ENCODE measurements around the gene FGF23. TPM values are rescaled to one million over a fixed set of nuclear protein-coding genes. Genes with fewer than 3 reads are reported as not detected.

The FGF23 gene
- total RNA-seq, 3 donors from 2014 or later (not counting 1 experiment from before 2014, with no cell fraction given) = not detected

DNA sequence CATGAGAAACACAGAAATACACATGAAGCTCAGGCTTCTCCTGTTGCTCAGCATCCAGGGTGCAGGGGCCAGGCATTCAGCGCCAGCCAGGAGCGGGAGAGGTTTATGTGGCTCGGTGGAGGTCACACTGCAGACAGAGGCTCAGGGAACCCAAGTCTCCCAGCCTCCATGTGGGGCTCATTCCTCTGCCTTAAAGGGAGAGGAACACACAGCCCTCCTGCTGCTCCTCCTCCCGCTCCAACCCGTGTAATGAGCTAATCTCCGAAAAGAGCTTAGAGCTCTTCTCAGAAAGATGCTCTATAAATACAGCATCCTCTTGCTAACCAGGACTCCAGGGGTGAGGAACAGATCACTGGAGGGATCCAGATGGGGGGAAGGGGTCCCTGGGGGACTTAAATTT is 37.9 kb upstream of the FGF23 start:
- Mint-ChIP-seq H3K27ac (no peak overlapping the region), H3K9me3 (no peaks in the 10 kb centered on the region), H3K36me3 (no peaks in the 10 kb centered on the region), H3K4me3 (no peak overlapping the region), H3K27me3 (ENCODE audit: low read depth in 2 of 2) (peaks cover 14 to 22% of the 10 kb centered on the region in 2 donors), H3K4me1 (peaks cover 0 to 5% of the 10 kb centered on the region in 2 donors)
- H3K4me1 ChIP-seq (ENCODE audit: control insufficient read depth, insufficient read depth, low read length) = peaks cover 3% of the 10 kb centered on the region
- intact Hi-C loops (cut with micrococcal nuclease) = no loop called here
- TF ChIP-seq, protein P1, sequence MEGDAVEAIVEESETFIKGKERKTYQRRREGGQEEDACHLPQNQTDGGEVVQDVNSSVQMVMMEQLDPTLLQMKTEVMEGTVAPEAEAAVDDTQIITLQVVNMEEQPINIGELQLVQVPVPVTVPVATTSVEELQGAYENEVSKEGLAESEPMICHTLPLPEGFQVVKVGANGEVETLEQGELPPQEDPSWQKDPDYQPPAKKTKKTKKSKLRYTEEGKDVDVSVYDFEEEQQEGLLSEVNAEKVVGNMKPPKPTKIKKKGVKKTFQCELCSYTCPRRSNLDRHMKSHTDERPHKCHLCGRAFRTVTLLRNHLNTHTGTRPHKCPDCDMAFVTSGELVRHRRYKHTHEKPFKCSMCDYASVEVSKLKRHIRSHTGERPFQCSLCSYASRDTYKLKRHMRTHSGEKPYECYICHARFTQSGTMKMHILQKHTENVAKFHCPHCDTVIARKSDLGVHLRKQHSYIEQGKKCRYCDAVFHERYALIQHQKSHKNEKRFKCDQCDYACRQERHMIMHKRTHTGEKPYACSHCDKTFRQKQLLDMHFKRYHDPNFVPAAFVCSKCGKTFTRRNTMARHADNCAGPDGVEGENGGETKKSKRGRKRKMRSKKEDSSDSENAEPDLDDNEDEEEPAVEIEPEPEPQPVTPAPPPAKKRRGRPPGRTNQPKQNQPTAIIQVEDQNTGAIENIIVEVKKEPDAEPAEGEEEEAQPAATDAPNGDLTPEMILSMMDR (IDR thresholded peaks at IDR 0.05) = no peak
- no peaks in the 10 kb centered on the region for H3K27me3 ChIP-seq (ENCODE audit: control insufficient read depth, insufficient read depth, low read length)
- no peaks in the 10 kb centered on the region for H3K9me3 ChIP-seq (ENCODE audit: control insufficient read depth, insufficient read depth, low read length)
- no peak overlapping the region for H3K4me3 ChIP-seq (ENCODE audit: low read length)
- DNase-seq = no peak
- WGBS (ENCODE audit: insufficient coverage) = 99% methylated on average over 4 of the region's 6 CpGs
- H3K36me3 ChIP-seq (ENCODE audit: control insufficient read depth, insufficient read depth, low read length) = no peaks in the 10 kb centered on the region
- ATAC-seq = no peak
- no peak overlapping the region for H3K27ac ChIP-seq (ENCODE audit: low read length)

DNA sequence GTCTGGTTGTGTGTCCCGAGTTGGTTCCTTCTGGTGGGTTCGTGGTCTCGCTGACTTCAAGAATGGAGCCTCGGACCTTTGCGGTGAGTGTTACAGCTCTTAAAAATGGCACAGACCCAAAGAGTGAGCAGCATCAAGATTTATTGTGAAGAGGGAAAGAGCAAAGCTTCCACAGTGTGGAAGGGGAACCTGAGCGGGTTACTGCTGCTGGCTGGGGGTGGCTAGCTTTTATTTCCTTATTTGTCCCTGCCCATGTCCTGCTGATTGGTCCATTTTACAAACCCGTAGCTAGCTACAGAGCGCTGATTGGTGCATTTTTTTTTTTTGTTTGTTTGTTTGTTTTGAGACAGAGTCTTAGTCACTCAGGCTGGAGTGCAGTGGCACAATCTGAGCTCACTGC is 36.8 kb upstream of the FGF23 start:
- H3K27me3 Mint-ChIP-seq (ENCODE audit: low read depth in 2 of 2) = peaks cover 19 to 32% of the 10 kb centered on the region in 2 donors
- intact Hi-C loops (cut with micrococcal nuclease) = no loop called here
- no peaks in the 10 kb centered on the region for H3K27me3 ChIP-seq (ENCODE audit: control insufficient read depth, insufficient read depth, low read length)
- H3K4me1 ChIP-seq (ENCODE audit: control insufficient read depth, insufficient read depth, low read length) = peaks cover 3% of the 10 kb centered on the region
- ATAC-seq = no peak
- DNase-seq = no peak
- H3K4me3 Mint-ChIP-seq = no peak overlapping the region
- H3K4me1 Mint-ChIP-seq = peaks cover 0 to 5% of the 10 kb centered on the region in 2 donors
- H3K36me3 Mint-ChIP-seq = no peaks in the 10 kb centered on the region
- TF ChIP-seq, protein P1 (IDR thresholded peaks at IDR 0.05) = no peak
- no peaks in the 10 kb centered on the region for H3K9me3 ChIP-seq (ENCODE audit: control insufficient read depth, insufficient read depth, low read length)
- H3K27ac Mint-ChIP-seq = no peak overlapping the region
- H3K4me3 ChIP-seq (ENCODE audit: low read length) = no peak overlapping the region
- no peaks in the 10 kb centered on the region for H3K36me3 ChIP-seq (ENCODE audit: control insufficient read depth, insufficient read depth, low read length)
- H3K27ac ChIP-seq (ENCODE audit: low read length) = no peak overlapping the region
- no peaks in the 10 kb centered on the region for H3K9me3 Mint-ChIP-seq
- WGBS (ENCODE audit: insufficient coverage) = 76% methylated on average over 8 of the region's 8 CpGs

DNA sequence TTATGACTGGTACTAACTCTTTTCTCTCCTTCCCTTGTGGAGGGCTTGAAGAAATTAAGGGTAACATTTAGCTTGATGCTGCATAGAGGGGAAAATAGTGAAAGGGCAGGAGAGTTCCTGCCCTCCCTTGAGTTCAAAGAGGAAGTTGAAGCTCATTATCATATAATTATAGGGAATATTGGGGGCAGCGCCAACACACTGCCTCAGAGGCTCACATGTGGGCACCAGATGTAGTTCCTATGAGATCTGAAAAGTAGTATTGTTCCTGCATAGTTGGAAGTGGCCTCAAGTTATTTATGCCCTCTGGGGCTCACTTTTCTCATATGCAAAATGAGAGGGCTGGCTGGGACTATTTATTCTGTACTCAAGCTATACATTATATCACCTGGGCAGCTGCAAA is 33.0 kb upstream of the FGF23 start:
- no peak overlapping the region for H3K27ac Mint-ChIP-seq
- intact Hi-C loops (cut with micrococcal nuclease) = no loop called here
- ATAC-seq (no peak), DNase-seq (no peak)
- no peak overlapping the region for H3K4me3 Mint-ChIP-seq
- peaks cover 19 to 21% of the 10 kb centered on the region in 2 donors for H3K27me3 Mint-ChIP-seq (ENCODE audit: low read depth in 2 of 2)
- peaks cover 3% of the 10 kb centered on the region for H3K4me1 ChIP-seq (ENCODE audit: control insufficient read depth, insufficient read depth, low read length)
- H3K4me1 Mint-ChIP-seq = peaks cover 0 to 5% of the 10 kb centered on the region in 2 donors
- WGBS (ENCODE audit: insufficient coverage) = 88% methylated on average over 1 of the region's 1 CpG
- H3K4me3 ChIP-seq (ENCODE audit: low read length) = no peak overlapping the region
- no peaks in the 10 kb centered on the region for H3K9me3 Mint-ChIP-seq
- H3K36me3 ChIP-seq (ENCODE audit: control insufficient read depth, insufficient read depth, low read length) = no peaks in the 10 kb centered on the region
- H3K36me3 Mint-ChIP-seq = no peaks in the 10 kb centered on the region
- H3K27me3 ChIP-seq (ENCODE audit: control insufficient read depth, insufficient read depth, low read length) = no peaks in the 10 kb centered on the region
- H3K27ac ChIP-seq (ENCODE audit: low read length) = no peak overlapping the region
- TF ChIP-seq, protein P1 (IDR thresholded peaks at IDR 0.05) = no peak
- H3K9me3 ChIP-seq (ENCODE audit: control insufficient read depth, insufficient read depth, low read length) = no peaks in the 10 kb centered on the region

DNA sequence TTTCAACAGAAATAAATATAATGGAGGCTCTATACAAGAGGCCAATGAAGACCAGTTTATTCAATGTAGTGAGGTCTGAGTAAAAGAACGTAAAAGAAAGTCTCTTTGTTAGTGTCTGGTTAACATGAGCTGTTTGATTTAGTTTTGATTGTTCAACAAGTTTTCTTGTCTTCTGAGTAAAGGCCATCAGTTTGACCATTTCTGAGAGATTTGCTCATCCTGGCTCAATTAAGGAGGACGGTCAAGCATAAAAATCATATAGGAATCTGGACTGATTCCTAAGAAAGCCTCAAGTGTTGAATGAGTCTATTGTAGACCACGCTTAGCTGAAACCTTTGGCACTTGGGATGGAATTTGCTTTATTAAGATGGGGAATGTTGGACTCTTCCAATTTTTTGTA is 32.5 kb upstream of the FGF23 start:
- H3K9me3 Mint-ChIP-seq = no peaks in the 10 kb centered on the region
- H3K4me3 Mint-ChIP-seq = no peak overlapping the region
- no peaks in the 10 kb centered on the region for H3K36me3 Mint-ChIP-seq
- peaks cover 0 to 5% of the 10 kb centered on the region in 2 donors for H3K4me1 Mint-ChIP-seq
- no peak overlapping the region for H3K27ac Mint-ChIP-seq
- Histone ChIP-seq H3K27me3 (ENCODE audit: control insufficient read depth, insufficient read depth, low read length) (no peaks in the 10 kb centered on the region), H3K36me3 (ENCODE audit: control insufficient read depth, insufficient read depth, low read length) (no peaks in the 10 kb centered on the region), H3K27ac (ENCODE audit: low read length) (no peak overlapping the region), H3K4me1 (ENCODE audit: control insufficient read depth, insufficient read depth, low read length) (peaks cover 3% of the 10 kb centered on the region), H3K9me3 (ENCODE audit: control insufficient read depth, insufficient read depth, low read length) (no peaks in the 10 kb centered on the region), H3K4me3 (ENCODE audit: low read length) (no peak overlapping the region)
- intact Hi-C loops (cut with micrococcal nuclease) = no loop called here
- WGBS (ENCODE audit: insufficient coverage) = 92% methylated on average over 3 of the region's 3 CpGs
- peaks cover 16 to 21% of the 10 kb centered on the region in 2 donors for H3K27me3 Mint-ChIP-seq (ENCODE audit: low read depth in 2 of 2)
- DNase-seq (no peak), ATAC-seq (no peak)
- TF ChIP-seq, protein P1 (IDR thresholded peaks at IDR 0.05) = no peak
